Thymus (tissue), 14 donors: Measurements from ENCODE around the gene WFDC6. TPM values are rescaled to one million over a fixed set of nuclear protein-coding genes. Genes with fewer than 3 reads are reported as not detected.
"Not testable (repeated sequence)": the region's sequence is repeated elsewhere in the genome, so short reads cannot be mapped to it uniquely, and the experiment has no call there.

Source experiments
- DNase-seq, 9 donors: peaks; one replicate each; pipeline ENCODE4 v3.0.0-alpha.2; 2013; ENCODE audit warnings: low spot score in 9 of 9, low read depth in 6 of 9, missing footprints in 1 of 9
- H3K27ac ChIP-seq, 2 donors: one replicate each; pipeline ENCODE4 v1.5.1; 2013; ENCODE audit warnings: control low read depth in 1 of 2, low read depth in 1 of 2, low read length in 1 of 2, mild to moderate bottlenecking in 1 of 2, moderate library complexity in 1 of 2
- H3K27me3 ChIP-seq, 2 donors: one replicate each; pipeline ENCODE4 v1.5.1; 2013; ENCODE audit warnings: low read length in 1 of 2; ENCODE audit not compliant: control insufficient read depth in 2 of 2, insufficient read depth in 1 of 2
- H3K36me3 ChIP-seq, 2 donors: one replicate each; pipeline ENCODE4 v1.5.1; 2013; ENCODE audit warnings: low read length in 1 of 2, mild to moderate bottlenecking in 1 of 2, moderate library complexity in 1 of 2; ENCODE audit not compliant: control insufficient read depth in 2 of 2, insufficient read depth in 2 of 2
- H3K4me1 ChIP-seq, 2 donors: one replicate each; pipeline ENCODE4 v1.5.1; 2013; ENCODE audit warnings: low read length in 2 of 2; ENCODE audit not compliant: control insufficient read depth in 2 of 2, insufficient read depth in 2 of 2
- H3K4me3 ChIP-seq, 2 donors: one replicate each; pipeline ENCODE4 v1.5.1; 2013; ENCODE audit warnings: low read length in 2 of 2, control low read depth in 1 of 2, mild to moderate bottlenecking in 1 of 2
- H3K9me3 ChIP-seq, 2 donors: one replicate each; pipeline ENCODE4 v1.5.1; 2013; ENCODE audit warnings: low read length in 1 of 2, mild to moderate bottlenecking in 1 of 2; ENCODE audit not compliant: control insufficient read depth in 2 of 2, insufficient read depth in 1 of 2
- WGBS: extraction: QIAGEN DNeasy Blood & Tissue Kit; methylation state at CpG from one replicate; pipeline ENCODE4 v1.1.7; 2013; 5-methylcytosine and 5-hydroxymethylcytosine counted together
- long read RNA-seq, 10 donors: transcript quantifications; one replicate each; lab custom pipeline, GENCODE V29; 2026
- polyA plus RNA-seq: library from polyadenylated mRNA; stranded (reverse); fragments of 200-250 nt; gene quantifications from one replicate; pipeline ENCODE4 v1.2.3, GENCODE V29; 2013
- total RNA-seq: library from RNA; stranded (reverse); fragments of 120-200 nt; gene quantifications from one replicate; pipeline ENCODE4 v1.2.4, GENCODE V29; 2013
- donor health status: healthy.

The WFDC6 gene
- total RNA-seq (not detected), polyA plus RNA-seq (0.27 TPM)
- long read RNA-seq, donor 1: 0 reads
- long read RNA-seq, donor 2: 0 reads
- long read RNA-seq, donor 3: 0 reads
- long read RNA-seq, donor 4: 0 reads
- long read RNA-seq, donor 5: 0 reads
- long read RNA-seq, donor 6: 0 reads
- long read RNA-seq, donor 7: 0 reads
- long read RNA-seq, donor 8: 0 reads
- long read RNA-seq, donor 9: 0 reads
- long read RNA-seq, donor 10: 0 reads

DNA sequence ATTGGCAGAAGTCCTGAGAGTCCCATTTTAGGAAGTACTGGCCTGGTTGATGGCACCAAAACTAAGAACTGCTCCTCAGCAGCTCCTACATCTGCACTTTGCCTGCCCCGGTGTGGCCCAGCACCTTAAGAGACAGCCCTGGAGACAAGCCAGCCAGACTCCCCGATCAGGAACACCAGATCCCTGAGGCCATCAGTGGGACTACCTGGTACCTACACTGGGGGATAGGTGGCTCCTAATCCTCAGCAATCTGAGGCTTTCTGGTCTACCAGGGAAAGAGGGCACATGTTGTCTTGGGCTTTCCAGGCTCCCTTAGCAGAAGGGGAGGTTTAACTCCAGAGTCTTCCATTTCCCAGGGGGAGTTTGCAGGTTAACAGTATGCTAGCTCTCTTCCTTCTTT, at the start of gene WFDC6:
WFDC6 (minus strand) TSS at position 101 of the 400 bp plus-strand sequence; CDS start at position 26, 75 bp downstream.
- Histone ChIP-seq H3K4me3 (no peak within 1 kb of the TSS), H3K36me3 (no peaks in the 10 kb centered on the region), H3K4me1 (no peaks in the 10 kb centered on the region), H3K27me3 (no peaks in the 10 kb centered on the region), H3K9me3 (no peaks in the 10 kb centered on the region), H3K27ac (no peak within 1 kb of the TSS)
- 92% methylated on average over 2 of the region's 2 CpGs for WGBS
- DNase-seq: no peak

DNA sequence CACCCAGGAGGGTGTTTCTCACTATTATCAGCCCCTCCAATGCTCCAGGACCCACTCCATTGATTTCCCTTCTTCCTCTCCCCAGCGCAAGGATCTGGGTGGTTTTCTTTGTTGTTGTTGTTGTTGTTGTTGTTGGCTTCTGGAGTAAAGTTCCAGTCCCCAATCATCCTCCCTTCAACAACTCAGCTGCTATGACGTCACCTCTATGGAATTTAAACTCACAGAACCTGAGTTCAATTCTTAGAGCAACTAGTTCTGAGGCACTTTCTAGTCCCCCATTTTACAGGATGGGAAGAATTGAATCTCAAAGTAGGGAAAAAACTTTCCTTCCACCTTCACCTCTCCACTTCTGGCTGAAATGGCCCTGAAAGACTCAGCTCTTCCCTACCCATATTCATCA, 49.5 kb upstream of the WFDC6 start:
- Histone ChIP-seq H3K9me3 (no peaks in the 10 kb centered on the region), H3K27me3 (no peaks in the 10 kb centered on the region), H3K4me3 (no peak overlapping the region), H3K27ac (no peak overlapping the region), H3K36me3 (no peaks in the 10 kb centered on the region), H3K4me1 (no peaks in the 10 kb centered on the region)
- no peak for DNase-seq
- 90% methylated on average over 2 of the region's 2 CpGs for WGBS

GRCh38 chr20:45585986-45586385, 46.7 kb upstream of the WFDC6 start:
- H3K9me3 ChIP-seq, H3K27me3 ChIP-seq, H3K27ac ChIP-seq, H3K4me3 ChIP-seq, H3K4me1 ChIP-seq, DNase-seq, H3K36me3 ChIP-seq: not testable (repeated sequence)
- WGBS: 94% methylated on average over 5 of the region's 5 CpGs

DNA sequence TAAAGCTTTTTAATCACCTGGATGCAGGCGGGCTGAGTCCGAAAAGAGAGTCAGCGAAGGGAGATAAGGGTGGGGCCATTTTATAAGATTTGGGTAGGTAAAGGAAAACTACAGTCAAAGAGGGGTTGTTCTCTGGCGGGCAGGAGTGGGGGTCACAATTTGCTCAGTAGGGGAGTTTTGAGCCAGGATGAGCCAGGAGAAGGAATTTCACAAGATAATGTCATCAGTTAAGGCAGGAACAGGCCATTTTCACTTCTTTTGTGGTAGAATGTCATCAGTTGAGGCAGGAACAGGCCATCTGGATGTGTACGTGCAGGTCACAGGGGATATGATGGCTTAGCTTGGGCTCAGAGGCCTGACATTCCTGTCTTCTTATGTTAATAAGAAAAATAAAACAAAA, 45.0 kb upstream of the WFDC6 start:
- H3K4me3 ChIP-seq, H3K9me3 ChIP-seq, H3K36me3 ChIP-seq, H3K4me1 ChIP-seq, DNase-seq, H3K27me3 ChIP-seq, H3K27ac ChIP-seq: not testable (repeated sequence)
- 93% methylated on average over 5 of the region's 5 CpGs for whole genome bisulfite sequencing

DNA sequence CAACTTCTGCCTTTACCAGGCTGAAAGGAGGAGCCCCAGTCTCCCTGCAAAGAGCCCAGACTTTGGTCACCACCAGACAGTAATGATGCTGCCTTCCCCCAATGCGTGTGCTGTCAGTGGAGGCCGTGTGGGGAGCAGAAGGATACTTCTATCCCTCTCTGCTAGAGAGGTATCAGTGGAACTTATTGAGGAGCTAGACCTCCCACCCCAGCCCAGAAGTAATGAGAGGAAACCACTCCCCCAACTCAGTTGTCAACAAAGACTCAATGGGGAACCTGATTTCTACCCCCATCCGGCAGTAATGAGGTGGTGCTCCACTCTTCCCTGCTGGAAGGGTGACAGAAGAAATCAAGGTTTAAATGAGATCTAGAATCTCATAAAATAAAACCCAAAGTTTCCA, 44.2 kb upstream of the WFDC6 start:
- DNase-seq: no peak
- peaks cover 0 to 3% of the 10 kb centered on the region in 2 donors for H3K27me3 ChIP-seq
- no peaks in the 10 kb centered on the region for H3K9me3 ChIP-seq
- H3K36me3 ChIP-seq: no peaks in the 10 kb centered on the region
- H3K27ac ChIP-seq: no peak overlapping the region
- H3K4me1 ChIP-seq: no peaks in the 10 kb centered on the region
- H3K4me3 ChIP-seq: no peak overlapping the region
- WGBS: 82% methylated on average over 3 of the region's 3 CpGs

DNA sequence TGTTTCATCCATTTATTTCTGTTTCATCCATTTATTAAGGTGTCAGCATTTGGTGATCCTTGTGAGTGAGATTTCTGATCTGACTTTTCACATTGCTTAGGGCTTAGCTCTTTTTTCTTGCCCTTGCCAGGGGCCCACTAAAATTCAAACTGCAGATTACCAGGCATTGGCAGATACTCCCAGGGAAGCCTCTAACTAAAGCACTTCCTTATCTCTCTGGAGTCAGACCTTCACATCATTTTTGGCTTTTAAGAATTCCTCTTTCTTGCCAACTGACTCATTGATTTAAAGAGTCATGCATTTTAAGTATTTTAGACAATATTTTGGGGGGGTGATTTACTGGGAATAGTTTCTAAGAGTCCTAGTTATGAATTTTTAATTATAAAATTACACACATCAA, 42.4 kb upstream of the WFDC6 start:
- Histone ChIP-seq H3K4me1 (no peaks in the 10 kb centered on the region), H3K36me3 (no peaks in the 10 kb centered on the region), H3K27me3 (peaks cover 0 to 3% of the 10 kb centered on the region in 2 donors), H3K9me3 (no peaks in the 10 kb centered on the region), H3K4me3 (no peak overlapping the region), H3K27ac (no peak overlapping the region)
- no peak for DNase-seq

- peaks cover 0 to 3% of the 10 kb centered on the region in 2 donors for H3K27me3 ChIP-seq
- no peaks in the 10 kb centered on the region for H3K9me3 ChIP-seq
- H3K4me3 ChIP-seq: no peak within 1 kb of the TSS
- WGBS: 82% methylated on average over 4 of the region's 4 CpGs
- H3K36me3 ChIP-seq: no peaks in the 10 kb centered on the region
- H3K27ac ChIP-seq: no peak within 1 kb of the TSS
- H3K4me1 ChIP-seq: no peaks in the 10 kb centered on the region
- DNase-seq: no peak
Observed at GRCh38 chr20:45579184-45579583, 39.9 kb upstream of the WFDC6 start, which contains the start of gene WFDC8. WFDC8 (minus strand) TSS chr20:45579284; CDS start chr20:45579247, 37 bp downstream.

DNA sequence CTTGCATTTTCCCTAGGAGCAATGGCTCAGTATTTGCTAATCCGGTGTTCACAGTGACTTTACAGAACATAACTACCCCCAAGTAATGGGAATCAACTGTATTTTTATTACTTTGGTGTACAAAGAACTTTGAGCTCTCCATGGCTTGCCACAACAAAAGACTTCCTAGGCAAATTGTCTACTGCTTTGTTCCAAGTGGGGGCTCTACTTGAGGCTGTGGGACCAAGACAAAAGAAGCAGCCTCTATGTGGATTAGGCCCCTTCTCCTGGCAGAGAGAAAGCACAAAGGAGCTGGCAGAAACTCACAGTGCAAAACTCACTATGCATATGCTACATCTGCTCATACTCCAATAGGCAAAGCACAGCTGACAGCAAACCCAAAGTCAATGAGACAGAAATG, 38.9 kb upstream of the WFDC6 start:
- no peak overlapping the region for H3K4me3 ChIP-seq
- H3K27ac ChIP-seq: no peak overlapping the region
- DNase-seq: no peak
- H3K27me3 ChIP-seq: no peaks in the 10 kb centered on the region
- H3K4me1 ChIP-seq: no peaks in the 10 kb centered on the region
- WGBS: 92% methylated on average over 1 of the region's 1 CpG
- H3K9me3 ChIP-seq: no peaks in the 10 kb centered on the region
- no peaks in the 10 kb centered on the region for H3K36me3 ChIP-seq

DNA sequence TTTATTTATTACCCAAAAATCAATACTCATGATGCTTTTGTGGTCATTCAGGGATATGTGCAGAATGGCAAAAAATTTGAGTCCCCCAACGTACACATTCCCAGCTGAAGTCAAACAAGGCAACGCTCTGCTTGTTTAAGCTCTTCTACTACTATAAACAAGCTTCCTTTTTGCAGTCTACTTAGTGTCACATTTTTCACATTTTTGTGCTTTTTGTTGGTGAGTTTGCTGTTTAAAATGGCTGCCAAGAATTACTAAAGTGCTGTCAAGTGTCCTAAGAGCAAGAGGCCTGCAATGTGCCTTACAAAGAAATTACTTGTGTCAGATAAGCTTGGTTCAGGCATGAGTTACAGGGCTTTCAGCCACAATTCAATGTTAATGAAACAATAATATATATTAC, 37.7 kb upstream of the WFDC6 start:
- H3K4me3 ChIP-seq: no peak overlapping the region
- no peak overlapping the region for H3K27ac ChIP-seq
- no peak for DNase-seq
- no peaks in the 10 kb centered on the region for H3K4me1 ChIP-seq
- no peaks in the 10 kb centered on the region for H3K27me3 ChIP-seq
- 87% methylated on average over 2 of the region's 2 CpGs for WGBS
- no peaks in the 10 kb centered on the region for H3K36me3 ChIP-seq
- H3K9me3 ChIP-seq: no peaks in the 10 kb centered on the region

- Histone ChIP-seq H3K4me3 (no peak overlapping the region), H3K27me3 (no peaks in the 10 kb centered on the region), H3K9me3 (no peaks in the 10 kb centered on the region), H3K36me3 (no peaks in the 10 kb centered on the region), H3K27ac (no peak overlapping the region), H3K4me1 (no peaks in the 10 kb centered on the region)
- DNase-seq: no peak
- WGBS: 93% methylated on average over 3 of the region's 3 CpGs
Observed at GRCh38 chr20:45575931-45576330, 36.6 kb upstream of the WFDC6 start.
